HG02610 (cell line): ENCODE measurements around the gene ADD1.

Experiments
- ATAC-seq: cut with Tn5 transposase; IDR thresholded peaks from one replicate; pipeline ENCODE4 v1.9.1; 2021; ENCODE audit warnings: mild to moderate bottlenecking, moderate library complexity; ENCODE audit not compliant: unreplicated experiment

The ADD1 gene

GRCh38 chr4:2858451-2859217, 15.0 kb downstream of the ADD1 start:
- ATAC-seq = no peak

- ATAC-seq = no peak
Observed at GRCh38 chr4:2859514-2859913, 15.9 kb downstream of the ADD1 start.

DNA sequence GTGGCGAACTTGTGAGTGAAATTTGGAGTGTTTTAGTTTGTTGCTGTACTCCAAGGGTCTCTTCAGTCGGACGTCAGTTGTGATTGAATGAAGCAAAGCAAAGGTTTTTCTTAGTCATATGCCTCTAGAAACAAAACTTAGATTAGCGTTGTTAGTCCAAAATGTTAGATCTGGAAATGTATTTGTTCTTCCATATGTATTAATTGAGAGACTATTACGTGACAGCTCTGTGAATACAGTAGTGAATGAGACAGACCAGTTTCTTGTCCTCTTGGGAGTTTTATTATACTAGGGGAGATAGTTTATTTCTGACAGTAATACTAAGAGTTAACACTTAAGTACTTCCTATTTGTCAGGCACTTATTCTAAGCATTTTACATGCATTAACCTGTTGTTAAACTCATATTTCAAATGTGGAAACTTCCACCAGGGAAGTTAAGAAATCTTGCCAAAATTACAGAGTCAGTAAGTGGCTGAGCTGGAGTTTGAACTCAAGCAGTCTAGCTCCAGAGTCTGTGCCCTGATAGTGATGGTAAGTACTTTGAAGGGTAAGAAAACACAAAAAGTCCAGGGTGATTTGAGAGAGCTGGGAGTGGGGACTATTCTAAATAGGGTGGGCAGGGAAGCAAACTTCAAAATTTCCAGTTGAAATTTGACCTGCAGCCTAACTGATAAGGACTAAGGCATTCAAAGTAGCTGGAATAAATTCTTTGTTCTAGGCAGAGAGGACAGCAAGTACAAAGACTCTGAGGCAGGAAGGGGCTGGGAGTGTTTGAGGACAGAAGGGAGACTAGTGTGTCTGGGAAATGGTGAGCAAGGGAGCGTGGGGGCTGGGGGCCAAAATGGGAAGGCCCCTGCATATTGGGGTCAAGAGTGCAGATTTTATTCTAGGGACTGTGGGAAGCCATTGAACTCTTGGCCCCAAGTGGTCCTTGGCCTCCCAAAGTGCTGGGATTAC, 17.0 kb downstream of the ADD1 start:
- ATAC-seq = no peak

GRCh38 chr4:2861631-2862436, 18.2 kb downstream of the ADD1 start:
- ATAC-seq = no peak

- no peak for ATAC-seq
Observed at GRCh38 chr4:2862528-2862927, 18.9 kb downstream of the ADD1 start.

- ATAC-seq = no peak
Observed at GRCh38 chr4:2863649-2864048, 20.0 kb downstream of the ADD1 start.

GRCh38 chr4:2865196-2865780, 21.6 kb downstream of the ADD1 start:
- no peak for ATAC-seq

DNA sequence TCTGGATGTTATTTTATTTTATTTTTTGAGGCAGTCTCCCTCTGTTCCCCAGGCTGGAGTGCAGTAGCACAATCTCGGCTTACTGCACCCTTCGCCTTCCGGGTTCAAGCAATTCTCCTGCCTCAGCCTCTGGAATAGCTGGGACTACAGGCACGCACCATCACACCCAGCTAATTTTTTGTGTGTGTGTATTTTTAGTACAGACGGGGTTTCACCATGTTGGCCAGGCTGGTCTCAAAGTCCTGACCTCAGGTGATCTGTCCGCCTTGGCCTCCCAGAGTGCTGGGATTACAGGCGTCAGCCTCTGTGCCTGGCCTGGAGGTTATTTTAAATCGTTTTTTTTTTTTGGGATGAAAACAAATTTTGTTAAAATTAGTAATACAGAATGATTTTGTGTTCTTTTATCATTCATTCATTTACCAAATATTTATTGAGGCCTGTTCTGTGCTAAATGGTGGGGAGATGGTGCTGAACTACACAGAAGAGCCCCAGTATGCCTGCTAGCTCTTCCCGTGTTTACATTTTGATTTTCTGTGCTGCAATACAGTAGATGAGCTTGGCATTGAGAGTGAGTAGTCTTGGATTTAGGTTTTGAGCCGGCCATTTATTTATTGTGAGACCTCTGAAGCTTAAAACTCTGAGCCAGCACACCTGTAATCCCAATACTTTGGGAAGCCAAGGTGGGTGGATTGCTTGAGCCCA, 22.7 kb downstream of the ADD1 start:
- ATAC-seq = no peak

GRCh38 chr4:2866891-2867290, 23.2 kb downstream of the ADD1 start:
- no peak for ATAC-seq

- ATAC-seq = no peak
Observed at GRCh38 chr4:2867758-2868491, 24.3 kb downstream of the ADD1 start.

GRCh38 chr4:2868877-2869487, 25.3 kb downstream of the ADD1 start:
- no peak for ATAC-seq

DNA sequence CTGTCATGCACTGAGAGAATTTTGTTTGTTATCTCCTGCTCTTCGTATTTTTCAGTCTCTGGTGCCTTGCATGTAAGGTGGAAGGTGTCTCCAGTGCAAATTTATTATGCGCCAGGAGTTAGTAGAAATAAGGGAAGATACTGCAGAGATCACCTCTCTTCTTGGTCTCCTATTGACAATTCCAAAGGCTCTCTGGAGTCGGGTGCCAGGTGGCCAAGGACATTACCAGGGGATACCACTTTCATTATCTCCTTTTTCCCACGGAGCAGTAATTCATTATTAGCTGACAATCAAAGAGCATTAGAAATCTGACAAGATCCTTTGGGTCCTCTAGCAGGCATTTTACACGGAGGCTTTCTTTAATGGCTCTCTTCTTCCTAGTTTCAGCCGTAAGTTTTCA, 26.0 kb downstream of the ADD1 start:
- ATAC-seq = no peak

DNA sequence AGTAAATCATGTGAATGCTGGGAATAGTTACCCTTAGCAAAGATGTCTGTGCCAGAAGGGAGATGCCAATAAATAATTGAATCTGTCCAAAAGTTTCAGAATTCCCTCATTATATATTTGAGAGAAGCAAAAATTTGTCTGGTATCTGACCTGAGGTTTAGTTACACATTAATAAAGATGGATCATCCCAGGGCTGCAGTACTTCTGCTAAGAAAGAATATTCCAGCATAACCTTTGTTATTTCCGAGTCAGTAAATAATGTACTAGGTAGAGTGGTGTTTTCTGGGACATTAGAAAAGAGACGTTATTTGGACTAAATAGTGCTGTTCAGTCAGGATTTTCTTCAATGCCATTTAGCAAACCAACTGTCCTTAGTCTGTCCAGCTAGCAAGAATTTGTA, 26.4 kb downstream of the ADD1 start:
- ATAC-seq = no peak

DNA sequence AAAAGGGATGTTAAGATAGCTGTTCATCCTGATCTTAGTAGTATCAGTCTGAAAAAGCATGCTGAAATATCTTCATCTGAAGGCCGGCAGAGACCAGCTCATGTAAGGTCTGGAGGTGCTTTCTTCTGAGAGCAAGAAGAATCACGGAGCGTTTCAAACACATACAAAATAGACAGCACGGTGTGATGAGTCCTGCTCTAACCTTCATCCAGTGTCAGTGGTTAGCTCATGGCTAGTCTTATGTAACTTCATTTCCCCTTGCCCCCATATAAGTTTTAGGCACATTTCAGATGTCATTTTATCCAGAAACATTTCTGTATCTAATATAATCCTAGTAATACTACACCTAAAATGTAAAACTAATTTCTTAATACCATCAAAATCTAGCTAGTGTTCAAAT, 27.8 kb downstream of the ADD1 start:
- ATAC-seq = no peak

- no peak for ATAC-seq
Observed at GRCh38 chr4:2871911-2872310, 28.3 kb downstream of the ADD1 start.

DNA sequence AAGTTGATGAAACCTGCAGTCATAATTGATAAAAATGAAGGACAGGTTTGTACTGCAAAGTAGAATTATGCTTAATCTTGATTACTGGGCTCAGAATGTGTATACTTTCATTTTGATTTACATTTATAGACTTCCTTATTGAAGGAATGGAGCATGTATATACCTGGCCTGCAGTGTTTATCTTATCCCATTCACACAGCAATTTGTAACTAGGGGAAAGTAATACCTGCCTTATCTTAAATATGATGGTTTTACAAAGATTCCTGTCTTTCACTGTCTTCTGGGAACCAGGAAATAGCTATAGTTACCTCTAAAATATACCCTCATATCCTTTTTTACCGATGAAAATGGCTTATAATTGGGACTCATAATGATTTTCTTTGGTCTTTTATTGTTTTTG, 29.7 kb downstream of the ADD1 start:
- ATAC-seq = no peak

GRCh38 chr4:2874861-2875260, 31.2 kb downstream of the ADD1 start:
- ATAC-seq = no peak

DNA sequence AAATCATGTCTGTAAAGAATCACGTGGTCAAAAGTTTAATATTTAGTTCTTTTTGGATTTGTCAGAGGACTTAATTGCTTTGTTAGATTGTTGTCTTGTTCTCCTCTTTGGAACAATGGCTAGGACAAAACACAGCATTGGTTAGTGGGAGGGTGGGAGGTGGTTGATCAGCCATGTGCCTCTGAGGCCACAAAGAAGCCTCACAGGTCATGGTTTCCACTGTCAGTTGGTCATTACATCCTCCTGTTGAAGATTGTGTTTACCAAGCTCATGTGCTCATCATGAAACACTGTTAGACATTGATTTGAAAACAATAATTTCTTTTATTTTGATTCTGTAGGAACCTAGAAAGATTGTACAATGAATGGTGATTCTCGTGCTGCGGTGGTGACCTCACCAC, 31.9 kb downstream of the ADD1 start:
- no peak for ATAC-seq

DNA sequence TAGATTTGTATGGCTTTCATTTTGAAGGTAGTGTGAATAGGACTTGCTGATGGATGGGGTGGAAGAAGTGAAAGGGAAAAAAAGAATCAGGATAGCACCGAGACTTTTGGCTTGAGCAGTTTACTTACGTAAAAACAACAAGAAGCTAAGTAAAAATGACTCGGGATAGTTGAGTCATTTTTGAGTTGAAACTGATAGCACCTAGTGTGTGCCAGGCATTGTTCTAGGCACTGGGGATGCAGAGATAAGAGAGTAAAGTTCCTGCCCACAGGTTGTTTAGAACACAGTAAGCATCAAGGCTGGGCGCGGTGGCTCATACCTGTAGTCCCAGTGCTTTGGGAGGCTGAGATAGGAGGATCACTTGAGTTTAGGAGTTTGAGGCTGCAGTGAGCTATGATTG, 34.7 kb downstream of the ADD1 start:
- no peak for ATAC-seq
